A673 (cell line): ENCODE measurements around the gene PLCD1. TPM values are rescaled to one million over a fixed set of nuclear protein-coding genes. Genes with fewer than 3 reads are reported as not detected.
"Not testable (repeated sequence)": the region's sequence is repeated elsewhere in the genome, so short reads cannot be mapped to it uniquely, and the experiment has no call there.

Source experiments
- Bru-seq: library from RNA; stranded (reverse); fragments of 400-500 nt; gene quantifications from one replicate; lab custom pipeline; 2021; lab: Mats Ljungman, UMichigan
- BruChase-seq, 2 experiments: library from RNA; stranded (reverse); fragments of 400-500 nt; gene quantifications; one replicate each; lab custom pipeline; 2021; lab: Mats Ljungman, UMichigan
- BruUV-seq: library from RNA; stranded (reverse); fragments of 400-500 nt; replicated peaks from 2 replicates; lab custom pipeline; 2021; lab: Mats Ljungman, UMichigan
- CTCF ChIA-PET: fragments of 300-600 bp; sonication (Branson Sonifier 250); formaldehyde crosslinking; loops from one replicate; lab custom pipeline; 2022; ENCODE audit warnings: antibody characterized with exemption; lab: Charles Lee
- POLR2A ChIA-PET: fragments of 300-600 bp; sonication (Branson Sonifier 250); formaldehyde crosslinking; loops from one replicate; lab custom pipeline; 2022; ENCODE audit warnings: antibody characterized with exemption; ENCODE audit not compliant: low non-redundant PET; lab: Charles Lee
- DNase-seq: peaks from one replicate; pipeline ENCODE4 v3.0.0-alpha.2; 2015; ENCODE audit warnings: low spot score
- H3K27ac ChIP-seq: fragments of 200-600 bp; sonication (generic); 2 replicates; pipeline ENCODE4 v1.5.1; 2016; ENCODE audit warnings: mixed run types, low read depth, mild to moderate bottlenecking, mixed read lengths, antibody characterized with exemption, low read length; ENCODE audit not compliant: poor library complexity, severe bottlenecking
- H3K27me3 ChIP-seq: fragments of 200-600 bp; sonication (generic); replicated peaks from 2 replicates; pipeline ENCODE4 v1.6.1; 2017; ENCODE audit warnings: mixed run types, low read depth, mild to moderate bottlenecking, mixed read lengths, antibody characterized with exemption, low read length; ENCODE audit not compliant: insufficient read depth, poor library complexity
- H3K36me3 ChIP-seq: fragments of 200-600 bp; sonication (generic); 2 replicates; pipeline ENCODE4 v1.6.1; 2016; ENCODE audit warnings: mixed run types, mild to moderate bottlenecking, mixed read lengths, antibody characterized with exemption, low read length; ENCODE audit not compliant: insufficient read depth, poor library complexity, severe bottlenecking
- H3K4me1 ChIP-seq: fragments of 200-600 bp; sonication (generic); 2 replicates; pipeline ENCODE4 v1.6.1; 2017; ENCODE audit warnings: mixed run types, mild to moderate bottlenecking, mixed read lengths, antibody characterized with exemption, low read length; ENCODE audit not compliant: insufficient read depth, poor library complexity, severe bottlenecking
- H3K4me3 ChIP-seq: fragments of 200-600 bp; sonication (generic); 2 replicates; pipeline ENCODE4 v1.5.1; 2016; ENCODE audit warnings: low read depth, mixed run types, mild to moderate bottlenecking, mixed read lengths, low read length; ENCODE audit not compliant: poor library complexity, severe bottlenecking
- H3K9me3 ChIP-seq: fragments of 200-600 bp; sonication (generic); 2 replicates; pipeline ENCODE4 v1.6.1; 2016; ENCODE audit warnings: mixed run types, low read depth, mild to moderate bottlenecking, mixed read lengths, antibody characterized with exemption, low read length; ENCODE audit not compliant: poor library complexity, severe bottlenecking
- EZH2 ChIP-seq: fragments of 200-600 bp; sonication (generic); IDR thresholded peaks from 2 replicates; pipeline ENCODE4 v1.6.1; 2017; ENCODE audit warnings: borderline replicate concordance, low read depth, mild to moderate bottlenecking, mixed read lengths, antibody characterized with exemption, low read length; ENCODE audit not compliant: poor library complexity, severe bottlenecking
- intact Hi-C: fragments of 100-400 bp; cut with micrococcal nuclease; formaldehyde crosslinking; loops from one replicate; pipeline ENCODE4 v1.10.0; 2022; ENCODE audit not compliant: unreplicated experiment
- long read RNA-seq: library from polyadenylated mRNA; stranded (forward); transcript quantifications from one replicate; pipeline ENCODE4 v2.0.0, GENCODE V29; 2022
- total RNA-seq: library from RNA; stranded (reverse); gene quantifications from 2 replicates; pipeline ENCODE4 v1.2.3, GENCODE V29; 2021
- TF ChIP-seq, protein P1 (sequence below): fragments of 300-800, 200-600 bp; sonication (generic); conservative IDR thresholded peaks from 2 replicates; pipeline ENCODE4 v1.5.1; 2017; ENCODE audit warnings: low read depth, mild to moderate bottlenecking, antibody characterized with exemption, low read length, moderate library complexity, mixed read lengths

PLCD1 gene
- total RNA-seq (1.1 and 4.1 TPM in 2 replicates), Bru-seq, nascent RNA (percentile 24 among the genes with signal in this experiment), BruChase-seq, experiment 1, labeled RNA remaining after a 2-hour chase (percentile 27 among the genes with signal in this experiment), BruChase-seq, experiment 2, labeled RNA remaining after a 6-hour chase (percentile 17 among the genes with signal in this experiment)
- long read RNA-seq, partial matches to known transcripts = 1 of 6 reads
- long read RNA-seq, other reads (novel, unspliced or antisense) = 2 of 6 reads

DNA sequence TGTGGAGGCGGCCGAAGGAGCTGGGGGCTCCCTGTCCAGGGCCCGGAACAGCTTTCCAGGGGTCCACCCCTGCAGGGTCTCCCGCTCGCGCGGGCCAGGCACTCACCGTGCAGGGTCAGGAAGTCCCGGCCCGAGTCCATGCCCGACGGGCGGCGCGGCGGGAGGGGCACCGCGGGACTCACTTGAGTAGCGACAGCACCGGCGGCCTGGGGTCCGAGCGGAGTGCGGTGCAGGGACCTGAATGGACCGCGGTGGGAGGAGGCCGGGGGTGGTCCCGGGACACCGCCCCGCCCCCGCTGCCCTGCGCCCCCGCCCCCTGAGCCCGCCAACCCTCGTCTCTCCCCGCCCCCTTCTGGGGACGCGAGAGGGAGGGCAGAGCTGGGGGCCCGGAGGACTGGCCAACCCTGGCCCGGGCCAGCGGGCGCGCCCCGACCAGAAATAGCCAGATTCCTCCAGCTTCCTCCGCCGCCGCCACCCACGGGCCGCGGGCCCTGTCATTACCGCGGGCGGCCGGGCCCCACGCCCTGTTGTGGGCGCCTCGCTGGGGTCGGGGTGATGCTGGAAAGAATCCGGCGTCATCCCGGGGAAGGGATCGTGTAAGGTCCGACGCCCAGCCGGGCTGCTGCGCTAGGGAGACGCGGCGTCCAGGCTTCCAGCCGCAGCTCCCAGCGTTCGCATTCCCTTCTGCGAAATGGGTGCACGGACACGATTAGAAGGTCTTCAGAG, at the start of gene PLCD1:
Gene PLCD1 (minus strand): TSS at position 243 of the 726 bp plus-strand sequence. CDS start 103 bp downstream, at position 140.
- ChIA-PET POLR2A (no interaction called here), CTCF (no interaction called here)
- TF ChIP-seq, protein P1, sequence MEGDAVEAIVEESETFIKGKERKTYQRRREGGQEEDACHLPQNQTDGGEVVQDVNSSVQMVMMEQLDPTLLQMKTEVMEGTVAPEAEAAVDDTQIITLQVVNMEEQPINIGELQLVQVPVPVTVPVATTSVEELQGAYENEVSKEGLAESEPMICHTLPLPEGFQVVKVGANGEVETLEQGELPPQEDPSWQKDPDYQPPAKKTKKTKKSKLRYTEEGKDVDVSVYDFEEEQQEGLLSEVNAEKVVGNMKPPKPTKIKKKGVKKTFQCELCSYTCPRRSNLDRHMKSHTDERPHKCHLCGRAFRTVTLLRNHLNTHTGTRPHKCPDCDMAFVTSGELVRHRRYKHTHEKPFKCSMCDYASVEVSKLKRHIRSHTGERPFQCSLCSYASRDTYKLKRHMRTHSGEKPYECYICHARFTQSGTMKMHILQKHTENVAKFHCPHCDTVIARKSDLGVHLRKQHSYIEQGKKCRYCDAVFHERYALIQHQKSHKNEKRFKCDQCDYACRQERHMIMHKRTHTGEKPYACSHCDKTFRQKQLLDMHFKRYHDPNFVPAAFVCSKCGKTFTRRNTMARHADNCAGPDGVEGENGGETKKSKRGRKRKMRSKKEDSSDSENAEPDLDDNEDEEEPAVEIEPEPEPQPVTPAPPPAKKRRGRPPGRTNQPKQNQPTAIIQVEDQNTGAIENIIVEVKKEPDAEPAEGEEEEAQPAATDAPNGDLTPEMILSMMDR = no peak
- no peak for TF ChIP-seq EZH2
- no peaks in the 10 kb centered on the region for H3K36me3 ChIP-seq
- no peaks in the 10 kb centered on the region for H3K4me1 ChIP-seq
- no TSS peak for BruUV-seq
- intact Hi-C loops = no loop called here
- peak within 1 kb of the TSS; percentile 37 for H3K4me3 ChIP-seq
- H3K9me3 ChIP-seq = no peaks in the 10 kb centered on the region
- no peaks in the 10 kb centered on the region for H3K27me3 ChIP-seq
- H3K27ac ChIP-seq = no peak within 1 kb of the TSS
- DNase-seq = no peak

DNA sequence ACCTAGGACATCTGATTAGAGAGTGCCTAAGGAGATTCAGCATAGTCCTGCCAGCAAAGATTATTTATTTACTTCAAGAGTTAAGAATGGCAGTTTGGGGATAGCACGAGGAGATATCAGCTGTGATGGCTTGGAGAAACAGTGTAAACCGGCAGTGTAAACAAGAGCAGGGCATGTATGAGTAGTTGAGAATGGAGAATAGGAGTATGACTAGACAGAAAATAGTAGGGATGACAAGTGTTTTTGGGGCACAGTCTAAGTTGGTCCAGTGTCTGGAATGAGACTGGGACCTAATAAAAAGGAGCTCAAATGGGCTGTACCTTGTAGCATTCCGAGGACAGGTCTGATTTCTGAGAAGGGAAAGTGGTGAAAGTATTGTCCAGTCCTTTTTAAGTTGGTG, 47.6 kb upstream of the PLCD1 start:
- intact Hi-C loops, H3K27ac ChIP-seq, H3K4me1 ChIP-seq, POLR2A ChIA-PET, H3K4me3 ChIP-seq, CTCF ChIA-PET, H3K36me3 ChIP-seq, DNase-seq, BruUV-seq, H3K9me3 ChIP-seq, H3K27me3 ChIP-seq: not testable (repeated sequence)

DNA sequence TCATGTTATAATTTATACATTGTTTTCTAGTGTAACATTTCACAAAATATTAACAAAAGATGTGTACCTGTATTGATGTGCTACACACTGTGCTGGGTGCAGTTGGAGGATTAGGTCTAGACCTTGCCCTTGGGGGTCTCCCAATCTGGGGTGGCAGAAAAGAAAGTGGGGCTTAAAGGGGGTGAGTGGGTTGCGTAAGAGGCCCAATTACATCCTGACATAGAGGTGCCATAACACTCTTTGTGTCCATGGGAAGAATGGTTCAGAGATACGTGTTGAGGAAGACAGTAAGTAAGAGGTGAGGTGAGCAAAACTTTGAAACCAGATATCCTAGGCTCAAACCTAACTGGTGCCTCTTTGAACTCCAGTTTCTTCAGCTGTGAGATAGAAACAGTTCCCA, 40.6 kb upstream of the PLCD1 start:
- no peaks in the 10 kb centered on the region for H3K9me3 ChIP-seq
- intact Hi-C loops = no loop called here
- ChIA-PET CTCF (no interaction called here), POLR2A (no interaction called here)
- peaks cover 3% of the 10 kb centered on the region for H3K27me3 ChIP-seq
- H3K27ac ChIP-seq = no peak overlapping the region
- BruUV-seq = no TSS peak
- no peak overlapping the region for H3K4me3 ChIP-seq
- DNase-seq = no peak
- no peaks in the 10 kb centered on the region for H3K36me3 ChIP-seq
- H3K4me1 ChIP-seq = no peaks in the 10 kb centered on the region
- TF ChIP-seq, protein P1 = no peak
